SK-N-SH treated with all-trans-retinoic acid at 6 μM for 48 hours (cell line): Measurements from ENCODE around the gene ALG9.

Experiments used
- ATAC-seq: fragments of 200-7000 bp; cut with Tn5 transposase; 3 replicates; pipeline ENCODE4 v1.9.1; 2020; ENCODE audit warnings: mild to moderate bottlenecking, moderate library complexity
- ARNTL ChIP-seq: fragments of 450-650 bp; formaldehyde crosslinking; IDR thresholded peaks from 2 replicates; pipeline ENCODE4 v1.5.0; 2020; ENCODE audit warnings: low read depth, mild to moderate bottlenecking, moderate library complexity, borderline replicate concordance
- BACH2 ChIP-seq: fragments of 250-450 bp; sonication (Bioruptor Pico); IDR thresholded peaks from 2 replicates; pipeline ENCODE4 v1.9.0; 2021; ENCODE audit warnings: mild to moderate bottlenecking, borderline replicate concordance
- CSDC2 ChIP-seq: fragments of 250-450 bp; sonication (Bioruptor Pico); IDR thresholded peaks from 2 replicates; pipeline ENCODE4 v1.5.0; 2020; ENCODE audit warnings: mild to moderate bottlenecking, moderate library complexity
- CSRNP3 ChIP-seq: fragments of 250-450 bp; sonication (Bioruptor Pico); IDR thresholded peaks from 2 replicates; pipeline ENCODE4 v1.5.1; 2021; ENCODE audit warnings: mild to moderate bottlenecking, moderate library complexity
- ESRRG ChIP-seq: fragments of 250-450 bp; sonication (Bioruptor Pico); IDR thresholded peaks from 2 replicates; pipeline ENCODE4 v1.6.1; 2021; ENCODE audit warnings: mild to moderate bottlenecking
- ISL1 ChIP-seq: fragments of 250-450 bp; sonication (Bioruptor Pico); IDR thresholded peaks from 2 replicates; pipeline ENCODE4 v2.1.2; 2022; ENCODE audit warnings: mild to moderate bottlenecking, moderate library complexity
- OSR1 ChIP-seq: fragments of 250-450 bp; sonication (Bioruptor Pico); IDR thresholded peaks from 2 replicates; pipeline ENCODE4 v1.8.0; 2022; ENCODE audit warnings: moderate library complexity, mild to moderate bottlenecking, inconsistent platforms
- PATZ1 ChIP-seq: fragments of 250-450 bp; sonication (Bioruptor Pico); IDR thresholded peaks from 2 replicates; pipeline ENCODE4 v1.8.0; 2020; ENCODE audit warnings: mild to moderate bottlenecking, moderate library complexity, borderline replicate concordance
- PPARA ChIP-seq: fragments of 250-450 bp; sonication (Bioruptor Pico); IDR thresholded peaks from 2 replicates; pipeline ENCODE4 v1.5.0; 2020; ENCODE audit warnings: mild to moderate bottlenecking, borderline replicate concordance
- RARB ChIP-seq: fragments of 250-450 bp; sonication (Bioruptor Pico); IDR thresholded peaks from 2 replicates; pipeline ENCODE4 v1.8.0; 2021; ENCODE audit warnings: mild to moderate bottlenecking, moderate library complexity
- SNAI2 ChIP-seq: fragments of 250-450 bp; sonication (Bioruptor Pico); IDR thresholded peaks from 2 replicates; pipeline ENCODE4 v1.5.0; 2020; ENCODE audit warnings: mild to moderate bottlenecking, moderate library complexity
- TCF4 ChIP-seq: fragments of 250-450 bp; sonication (Bioruptor Pico); IDR thresholded peaks from 2 replicates; pipeline ENCODE4 v1.8.0; 2021; ENCODE audit warnings: mild to moderate bottlenecking, moderate library complexity, borderline replicate concordance
- TOX ChIP-seq: fragments of 250-450 bp; sonication (Bioruptor Pico); IDR thresholded peaks from 2 replicates; pipeline ENCODE4 v1.8.0; 2021; ENCODE audit warnings: mild to moderate bottlenecking, moderate library complexity, borderline replicate concordance
- ZC3H10 ChIP-seq: fragments of 250-450 bp; sonication (Bioruptor Pico); IDR thresholded peaks from 2 replicates; pipeline ENCODE4 v1.5.1; 2021; ENCODE audit warnings: mild to moderate bottlenecking, moderate library complexity
- ZFP3 ChIP-seq: fragments of 250-450 bp; sonication (Bioruptor Pico); IDR thresholded peaks from 2 replicates; pipeline ENCODE4 v1.5.0; 2020; ENCODE audit warnings: mild to moderate bottlenecking, moderate library complexity
- ZFP30 ChIP-seq: fragments of 450-650 bp; formaldehyde crosslinking; IDR thresholded peaks from 2 replicates; pipeline ENCODE4 v1.5.0; 2022; ENCODE audit warnings: mild to moderate bottlenecking, moderate library complexity
- ZNF565 ChIP-seq: fragments of 450-650 bp; formaldehyde crosslinking; conservative IDR thresholded peaks from 2 replicates; pipeline ENCODE4 v1.5.0; 2020; ENCODE audit warnings: low read depth, mild to moderate bottlenecking, moderate library complexity
- ZNF70 ChIP-seq: fragments of 450-650 bp; formaldehyde crosslinking; IDR thresholded peaks from 2 replicates; pipeline ENCODE4 v1.5.0; 2020; ENCODE audit warnings: mild to moderate bottlenecking, moderate library complexity
- ZNF8 ChIP-seq: fragments of 450-650 bp; formaldehyde crosslinking; IDR thresholded peaks from 2 replicates; pipeline ENCODE4 v1.5.0; 2020; ENCODE audit warnings: mild to moderate bottlenecking, moderate library complexity
- TF ChIP-seq, protein P1 (sequence below): fragments of 250-450 bp; sonication (Bioruptor Pico); IDR thresholded peaks from 2 replicates; pipeline ENCODE4 v1.5.0; 2020; ENCODE audit warnings: mild to moderate bottlenecking, moderate library complexity
- TF ChIP-seq, protein P2 (sequence below): fragments of 250-450 bp; sonication (Bioruptor Pico); IDR thresholded peaks from 2 replicates; pipeline ENCODE4 v1.5.1; 2020; ENCODE audit warnings: low read depth, mild to moderate bottlenecking, moderate library complexity
- TF ChIP-seq, protein P3 (sequence below): fragments of 250-450 bp; sonication (Bioruptor Pico); IDR thresholded peaks from 2 replicates; pipeline ENCODE4 v1.8.0; 2021; ENCODE audit warnings: low read depth, mild to moderate bottlenecking, moderate library complexity, borderline replicate concordance

The ALG9 gene

DNA sequence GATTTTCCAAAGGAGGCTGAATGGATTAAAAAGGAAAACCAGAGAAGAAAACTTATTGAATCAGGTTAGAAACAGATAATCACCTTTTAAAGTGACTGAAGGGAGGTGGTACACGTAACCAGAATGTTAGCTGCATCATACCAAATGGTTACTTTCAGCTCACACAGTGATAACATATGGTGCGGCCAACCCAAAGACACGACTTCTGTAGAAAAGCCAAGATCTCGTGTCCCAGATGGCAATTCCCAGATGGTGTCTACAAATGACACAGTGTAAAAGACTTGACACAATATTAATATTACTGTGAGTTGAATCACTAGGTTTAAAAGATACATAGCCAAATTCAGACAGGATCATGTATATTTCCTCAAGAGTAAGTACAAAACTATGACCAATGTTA, 110.3 kb downstream of the ALG9 start:
- no peak for ATAC-seq
- TF ChIP-seq ZNF70 (CRISPR knock-in tag) (no peak), ZFP30 (CRISPR knock-in tag) (no peak), CSDC2 (CRISPR knock-in tag) (no peak), RARB (CRISPR knock-in tag) (no peak), SNAI2 (CRISPR knock-in tag) (no peak), ESRRG (CRISPR knock-in tag) (no peak), TCF4 (CRISPR knock-in tag) (no peak), ISL1 (CRISPR knock-in tag) (no peak), ARNTL (CRISPR knock-in tag) (no peak), ZNF8 (CRISPR knock-in tag) (no peak), BACH2 (no peak), CSRNP3 (no peak), ZFP3 (CRISPR knock-in tag) (no peak), PATZ1 (no peak), ZNF565 (CRISPR knock-in tag) (no peak), ZC3H10 (CRISPR knock-in tag) (no peak), PPARA (CRISPR knock-in tag) (no peak)
- TF ChIP-seq, protein P1, sequence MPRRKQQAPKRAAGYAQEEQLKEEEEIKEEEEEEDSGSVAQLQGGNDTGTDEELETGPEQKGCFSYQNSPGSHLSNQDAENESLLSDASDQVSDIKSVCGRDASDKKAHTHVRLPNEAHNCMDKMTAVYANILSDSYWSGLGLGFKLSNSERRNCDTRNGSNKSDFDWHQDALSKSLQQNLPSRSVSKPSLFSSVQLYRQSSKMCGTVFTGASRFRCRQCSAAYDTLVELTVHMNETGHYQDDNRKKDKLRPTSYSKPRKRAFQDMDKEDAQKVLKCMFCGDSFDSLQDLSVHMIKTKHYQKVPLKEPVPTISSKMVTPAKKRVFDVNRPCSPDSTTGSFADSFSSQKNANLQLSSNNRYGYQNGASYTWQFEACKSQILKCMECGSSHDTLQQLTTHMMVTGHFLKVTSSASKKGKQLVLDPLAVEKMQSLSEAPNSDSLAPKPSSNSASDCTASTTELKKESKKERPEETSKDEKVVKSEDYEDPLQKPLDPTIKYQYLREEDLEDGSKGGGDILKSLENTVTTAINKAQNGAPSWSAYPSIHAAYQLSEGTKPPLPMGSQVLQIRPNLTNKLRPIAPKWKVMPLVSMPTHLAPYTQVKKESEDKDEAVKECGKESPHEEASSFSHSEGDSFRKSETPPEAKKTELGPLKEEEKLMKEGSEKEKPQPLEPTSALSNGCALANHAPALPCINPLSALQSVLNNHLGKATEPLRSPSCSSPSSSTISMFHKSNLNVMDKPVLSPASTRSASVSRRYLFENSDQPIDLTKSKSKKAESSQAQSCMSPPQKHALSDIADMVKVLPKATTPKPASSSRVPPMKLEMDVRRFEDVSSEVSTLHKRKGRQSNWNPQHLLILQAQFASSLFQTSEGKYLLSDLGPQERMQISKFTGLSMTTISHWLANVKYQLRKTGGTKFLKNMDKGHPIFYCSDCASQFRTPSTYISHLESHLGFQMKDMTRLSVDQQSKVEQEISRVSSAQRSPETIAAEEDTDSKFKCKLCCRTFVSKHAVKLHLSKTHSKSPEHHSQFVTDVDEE (CRISPR knock-in tag) = no peak
- TF ChIP-seq, protein P2, sequence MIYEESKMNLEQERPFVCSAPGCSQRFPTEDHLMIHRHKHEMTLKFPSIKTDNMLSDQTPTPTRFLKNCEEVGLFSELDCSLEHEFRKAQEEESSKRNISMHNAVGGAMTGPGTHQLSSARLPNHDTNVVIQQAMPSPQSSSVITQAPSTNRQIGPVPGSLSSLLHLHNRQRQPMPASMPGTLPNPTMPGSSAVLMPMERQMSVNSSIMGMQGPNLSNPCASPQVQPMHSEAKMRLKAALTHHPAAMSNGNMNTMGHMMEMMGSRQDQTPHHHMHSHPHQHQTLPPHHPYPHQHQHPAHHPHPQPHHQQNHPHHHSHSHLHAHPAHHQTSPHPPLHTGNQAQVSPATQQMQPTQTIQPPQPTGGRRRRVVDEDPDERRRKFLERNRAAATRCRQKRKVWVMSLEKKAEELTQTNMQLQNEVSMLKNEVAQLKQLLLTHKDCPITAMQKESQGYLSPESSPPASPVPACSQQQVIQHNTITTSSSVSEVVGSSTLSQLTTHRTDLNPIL (CRISPR knock-in tag) = no peak
- TF ChIP-seq, protein P3, sequence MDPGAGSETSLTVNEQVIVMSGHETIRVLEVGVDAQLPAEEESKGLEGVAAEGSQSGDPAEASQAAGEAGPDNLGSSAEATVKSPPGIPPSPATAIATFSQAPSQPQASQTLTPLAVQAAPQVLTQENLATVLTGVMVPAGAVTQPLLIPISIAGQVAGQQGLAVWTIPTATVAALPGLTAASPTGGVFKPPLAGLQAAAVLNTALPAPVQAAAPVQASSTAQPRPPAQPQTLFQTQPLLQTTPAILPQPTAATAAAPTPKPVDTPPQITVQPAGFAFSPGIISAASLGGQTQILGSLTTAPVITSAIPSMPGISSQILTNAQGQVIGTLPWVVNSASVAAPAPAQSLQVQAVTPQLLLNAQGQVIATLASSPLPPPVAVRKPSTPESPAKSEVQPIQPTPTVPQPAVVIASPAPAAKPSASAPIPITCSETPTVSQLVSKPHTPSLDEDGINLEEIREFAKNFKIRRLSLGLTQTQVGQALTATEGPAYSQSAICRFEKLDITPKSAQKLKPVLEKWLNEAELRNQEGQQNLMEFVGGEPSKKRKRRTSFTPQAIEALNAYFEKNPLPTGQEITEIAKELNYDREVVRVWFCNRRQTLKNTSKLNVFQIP (CRISPR knock-in tag) = no peak

GRCh38 chr11:111759778-111760407, 111.5 kb downstream of the ALG9 start:
- ATAC-seq = no peak
- no peak for TF ChIP-seq ZFP30 (CRISPR knock-in tag)
- TF ChIP-seq, protein P1 (CRISPR knock-in tag) = no peak
- TF ChIP-seq SNAI2 (CRISPR knock-in tag) = no peak
- TF ChIP-seq ESRRG (CRISPR knock-in tag) = no peak
- no peak for TF ChIP-seq TOX (CRISPR knock-in tag)
- no peak for TF ChIP-seq CSDC2 (CRISPR knock-in tag)
- no peak for TF ChIP-seq OSR1
- TF ChIP-seq, protein P3 (CRISPR knock-in tag) = no peak
- TF ChIP-seq ZNF565 (CRISPR knock-in tag) = no peak
- TF ChIP-seq PATZ1 = no peak
- no peak for TF ChIP-seq ZNF70 (CRISPR knock-in tag)
- no peak for TF ChIP-seq TCF4 (CRISPR knock-in tag)
- TF ChIP-seq ZC3H10 (CRISPR knock-in tag) = no peak
- no peak for TF ChIP-seq ZNF8 (CRISPR knock-in tag)
- TF ChIP-seq ISL1 (CRISPR knock-in tag) = no peak
- TF ChIP-seq RARB (CRISPR knock-in tag) = no peak
